ENCODE results near the gene UGT3A2. TPM values are rescaled to one million over a fixed set of nuclear protein-coding genes. Genes with fewer than 3 reads are reported as not detected.

The UGT3A2 gene
- total and polyA plus RNA-seq, 2 experiments from 2014 or later: 1.8 to 3.5 TPM

DNA sequence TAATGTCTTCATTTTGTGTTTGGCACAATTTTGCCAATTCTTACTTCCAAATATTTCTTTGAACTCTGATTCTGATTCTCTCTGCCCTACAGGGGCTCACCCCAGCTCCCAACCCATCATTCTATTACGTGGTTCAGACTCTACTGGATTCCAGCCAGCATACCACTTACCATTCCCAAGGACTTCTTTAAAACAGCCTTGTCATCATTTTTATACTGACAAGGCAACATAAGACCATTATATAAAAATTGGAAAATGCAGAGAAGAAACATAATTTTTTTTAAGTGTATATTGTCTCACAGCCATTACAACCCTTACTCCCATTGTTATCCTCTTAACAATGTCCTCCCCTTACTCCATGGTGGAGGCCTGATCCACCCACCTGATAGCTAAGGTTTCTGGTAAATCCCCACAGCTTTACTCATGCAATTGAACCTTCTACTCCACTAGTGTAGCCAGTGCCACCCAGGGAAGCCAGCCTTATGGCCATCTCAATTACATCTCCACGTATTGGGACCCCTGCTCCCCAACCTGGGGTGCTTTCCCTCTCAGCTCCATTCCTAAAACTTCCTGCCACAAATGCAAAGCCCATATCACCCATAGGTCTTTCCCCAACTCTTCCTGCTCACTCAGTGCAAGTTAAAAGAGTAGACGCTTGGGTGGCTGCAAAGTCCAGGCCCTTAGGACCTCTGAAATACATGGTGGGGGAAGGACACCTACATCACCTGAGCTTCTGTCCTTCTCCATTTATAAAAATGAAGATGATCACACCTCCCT, 19.1 kb downstream of the UGT3A2 start:
- H3K36me3 ChIP-seq (replicated peaks; ENCODE audit: insufficient read depth, low read depth): no peaks in the 10 kb centered on the region
- no peak overlapping the region for H2AFZ ChIP-seq

DNA sequence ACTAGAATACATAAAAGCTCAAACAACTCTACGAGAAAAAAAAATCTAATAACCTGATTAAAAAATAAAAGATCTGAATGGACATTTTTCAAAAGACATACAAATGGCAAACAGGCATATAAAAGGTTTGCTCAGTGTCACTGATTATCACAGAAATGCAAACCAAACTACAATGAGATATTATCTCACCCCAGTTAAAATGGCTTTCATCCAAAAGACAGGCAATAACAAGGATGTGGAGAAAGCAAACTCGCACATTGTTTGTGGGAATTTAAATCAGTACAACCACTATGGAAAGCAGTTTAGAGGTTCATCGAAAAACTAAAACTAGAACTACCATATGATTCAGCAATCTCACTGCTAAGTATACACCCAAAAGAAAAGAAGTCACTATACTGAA, 20.8 kb downstream of the UGT3A2 start:
- 77% methylated on average over 3 of the region's 3 CpGs for WGBS (ENCODE audit: low lambda C conversion rate, missing lambda C conversion rate)
- Histone ChIP-seq H3K9me2 (replicated peaks; ENCODE audit: insufficient read depth) (no peaks in the 10 kb centered on the region), H4K20me1 (ENCODE audit: insufficient read depth, poor library complexity, severe bottlenecking) (no peaks in the 10 kb centered on the region), H3K27ac (no peak overlapping the region), H3K27me3 (no peaks in the 10 kb centered on the region), H3K36me3 (replicated peaks; ENCODE audit: insufficient read depth, low read depth) (no peaks in the 10 kb centered on the region), H3K79me2 (no peaks in the 10 kb centered on the region), H3K4me1 (ENCODE audit: insufficient read depth) (no peaks in the 10 kb centered on the region), H3K4me2 (no peak overlapping the region), H3K9me3 (ENCODE audit: low read depth) (no peaks in the 10 kb centered on the region), H2AFZ (no peak overlapping the region), H3K4me3 (no peak overlapping the region)
- no peak for DNase-seq (ENCODE audit: low spot score)
- TF ChIP-seq, protein P1, sequence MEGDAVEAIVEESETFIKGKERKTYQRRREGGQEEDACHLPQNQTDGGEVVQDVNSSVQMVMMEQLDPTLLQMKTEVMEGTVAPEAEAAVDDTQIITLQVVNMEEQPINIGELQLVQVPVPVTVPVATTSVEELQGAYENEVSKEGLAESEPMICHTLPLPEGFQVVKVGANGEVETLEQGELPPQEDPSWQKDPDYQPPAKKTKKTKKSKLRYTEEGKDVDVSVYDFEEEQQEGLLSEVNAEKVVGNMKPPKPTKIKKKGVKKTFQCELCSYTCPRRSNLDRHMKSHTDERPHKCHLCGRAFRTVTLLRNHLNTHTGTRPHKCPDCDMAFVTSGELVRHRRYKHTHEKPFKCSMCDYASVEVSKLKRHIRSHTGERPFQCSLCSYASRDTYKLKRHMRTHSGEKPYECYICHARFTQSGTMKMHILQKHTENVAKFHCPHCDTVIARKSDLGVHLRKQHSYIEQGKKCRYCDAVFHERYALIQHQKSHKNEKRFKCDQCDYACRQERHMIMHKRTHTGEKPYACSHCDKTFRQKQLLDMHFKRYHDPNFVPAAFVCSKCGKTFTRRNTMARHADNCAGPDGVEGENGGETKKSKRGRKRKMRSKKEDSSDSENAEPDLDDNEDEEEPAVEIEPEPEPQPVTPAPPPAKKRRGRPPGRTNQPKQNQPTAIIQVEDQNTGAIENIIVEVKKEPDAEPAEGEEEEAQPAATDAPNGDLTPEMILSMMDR (IDR thresholded peaks at IDR 0.05; ENCODE audit: poor library complexity): no peak
- TF ChIP-seq EZH2 (IDR thresholded peaks at IDR 0.05; ENCODE audit: borderline replicate concordance): no peak
- TF ChIP-seq EZH2phosphoT487 (IDR thresholded peaks at IDR 0.05; ENCODE audit: low read depth, severe bottlenecking, unreplicated experiment): no peak

More for the DNA sequence above, 19.1 kb downstream of the UGT3A2 start:
- H4K20me1 ChIP-seq (ENCODE audit: insufficient read depth, poor library complexity, severe bottlenecking): no peaks in the 10 kb centered on the region
- WGBS (ENCODE audit: low lambda C conversion rate, missing lambda C conversion rate): 93% methylated on average over 3 of the region's 3 CpGs
- no peaks in the 10 kb centered on the region for H3K9me3 ChIP-seq (ENCODE audit: low read depth)
- no peak for DNase-seq (ENCODE audit: low spot score)
- no peak overlapping the region for H3K4me2 ChIP-seq
- H3K79me2 ChIP-seq: no peaks in the 10 kb centered on the region
- H3K4me1 ChIP-seq (ENCODE audit: insufficient read depth): no peaks in the 10 kb centered on the region
- no peaks in the 10 kb centered on the region for H3K27me3 ChIP-seq
- no peak overlapping the region for H3K27ac ChIP-seq
- no peaks in the 10 kb centered on the region for H3K9me2 ChIP-seq (replicated peaks; ENCODE audit: insufficient read depth)
- TF ChIP-seq EZH2 (IDR thresholded peaks at IDR 0.05; ENCODE audit: borderline replicate concordance) (no peak), EZH2phosphoT487 (IDR thresholded peaks at IDR 0.05; ENCODE audit: low read depth, severe bottlenecking, unreplicated experiment) (no peak)
- TF ChIP-seq, protein P1 (IDR thresholded peaks at IDR 0.05; ENCODE audit: poor library complexity): no peak
- H3K4me3 ChIP-seq: no peak overlapping the region

DNA sequence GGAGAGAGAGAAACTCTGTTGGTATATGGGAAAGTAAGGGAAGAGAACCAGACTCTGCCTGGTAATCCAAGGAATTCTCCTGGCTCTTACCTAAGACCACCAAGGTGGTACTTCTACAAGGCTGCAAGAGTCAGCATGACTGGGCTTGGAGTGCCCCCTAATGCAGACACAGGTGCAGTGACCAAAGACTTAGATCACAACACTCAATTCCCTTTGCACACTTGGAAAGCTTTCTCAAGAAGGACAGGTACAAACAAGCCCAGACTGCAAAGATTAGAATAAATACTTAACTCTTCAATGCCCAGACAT, 25.2 kb downstream of the UGT3A2 start:
- TF ChIP-seq, protein P1 (IDR thresholded peaks at IDR 0.05; ENCODE audit: poor library complexity): peak; percentile 25
- TF ChIP-seq EZH2 (IDR thresholded peaks at IDR 0.05; ENCODE audit: borderline replicate concordance) (no peak), EZH2phosphoT487 (IDR thresholded peaks at IDR 0.05; ENCODE audit: low read depth, severe bottlenecking, unreplicated experiment) (no peak)
- Histone ChIP-seq H3K4me1 (ENCODE audit: insufficient read depth) (no peaks in the 10 kb centered on the region), H3K9me2 (replicated peaks; ENCODE audit: insufficient read depth) (no peaks in the 10 kb centered on the region), H3K27me3 (no peaks in the 10 kb centered on the region), H3K4me3 (no peak overlapping the region), H3K9me3 (ENCODE audit: low read depth) (no peaks in the 10 kb centered on the region), H3K36me3 (replicated peaks; ENCODE audit: insufficient read depth, low read depth) (no peaks in the 10 kb centered on the region), H3K79me2 (no peaks in the 10 kb centered on the region), H4K20me1 (ENCODE audit: insufficient read depth, poor library complexity, severe bottlenecking) (no peaks in the 10 kb centered on the region), H3K27ac (no peak overlapping the region), H2AFZ (no peak overlapping the region), H3K4me2 (no peak overlapping the region)
- no peak for DNase-seq (ENCODE audit: low spot score)
